ENCODE data around the gene GGA3.
A peak's percentile ranks its signal among the peaks of the same experiment; 100 is the strongest.
"Not testable (repeated sequence)": the region's sequence is repeated elsewhere in the genome, so short reads cannot be mapped to it uniquely, and the experiment has no call there.

The GGA3 gene

GRCh38 chr17:75271955-75272847, 10.8 kb upstream of the GGA3 start:
- peak; percentile 57 for DNase-seq

GRCh38 chr17:75271233-75271954, 10.0 kb upstream of the GGA3 start:
- peak; percentile 26 for DNase-seq

- no peak for DNase-seq
These were observed 9.5 kb upstream of the GGA3 start, which contains the start of gene MIF4GD for GRCh38 chr17:75270966-75271232. Gene MIF4GD, minus strand, starts transcription at chr17:75271231. Its CDS starts 1,036 bp downstream, at chr17:75270195.

GRCh38 chr17:75270218-75270965, 9.0 kb upstream of the GGA3 start:
- peak; percentile 71 for DNase-seq

- no peak for DNase-seq
These were observed 8.4 kb upstream of the GGA3 start for GRCh38 chr17:75269844-75270217.

- no peak for DNase-seq
These were observed 6.2 kb upstream of the GGA3 start for GRCh38 chr17:75267411-75268232.

- no peak for DNase-seq
These were observed 5.7 kb upstream of the GGA3 start for GRCh38 chr17:75267153-75267410.

- DNase-seq = no peak
These were observed 5.1 kb upstream of the GGA3 start for GRCh38 chr17:75266316-75267152.

- no peak for DNase-seq
These were observed 4.4 kb upstream of the GGA3 start for GRCh38 chr17:75265614-75266315.

- no peak for DNase-seq
These were observed 1.6 kb upstream of the GGA3 start for GRCh38 chr17:75263055-75263454.

- no peak for DNase-seq
These were observed 753 bp upstream of the GGA3 start for GRCh38 chr17:75262112-75262606.

GRCh38 chr17:75260641-75261335, 618 bp downstream of the GGA3 start:
- DNase-seq = no peak

GRCh38 chr17:75257228-75257627, 4.2 kb downstream of the GGA3 start:
- not testable (repeated sequence) for DNase-seq

GRCh38 chr17:75255954-75256698, 5.3 kb downstream of the GGA3 start:
- DNase-seq = not testable (repeated sequence)

GRCh38 chr17:75252039-75252816, 9.2 kb downstream of the GGA3 start:
- DNase-seq = no peak

- DNase-seq = no peak
These were observed 11.4 kb downstream of the GGA3 start for GRCh38 chr17:75250009-75250471.

- no peak for DNase-seq
These were observed 11.8 kb downstream of the GGA3 start for GRCh38 chr17:75249564-75249963.

- DNase-seq = no peak
These were observed 15.0 kb downstream of the GGA3 start for GRCh38 chr17:75246404-75246803.

GRCh38 chr17:75245011-75245410, 16.4 kb downstream of the GGA3 start:
- no peak for DNase-seq
